ENCODE data around the gene MACF1. TPM values are rescaled to one million over a fixed set of nuclear protein-coding genes. Genes with fewer than 3 reads are reported as not detected.

Gene MACF1
- polyA plus RNA-seq, 10 donors, result 194 to 362 (median 246) TPM

- DNase-seq, result no peak
Measured at GRCh38 chr1:39295901-39296300, 91.4 kb downstream of the MACF1 start.

GRCh38 chr1:39297551-39297950 is 93.1 kb downstream of the MACF1 start:
- no peak for DNase-seq

DNA sequence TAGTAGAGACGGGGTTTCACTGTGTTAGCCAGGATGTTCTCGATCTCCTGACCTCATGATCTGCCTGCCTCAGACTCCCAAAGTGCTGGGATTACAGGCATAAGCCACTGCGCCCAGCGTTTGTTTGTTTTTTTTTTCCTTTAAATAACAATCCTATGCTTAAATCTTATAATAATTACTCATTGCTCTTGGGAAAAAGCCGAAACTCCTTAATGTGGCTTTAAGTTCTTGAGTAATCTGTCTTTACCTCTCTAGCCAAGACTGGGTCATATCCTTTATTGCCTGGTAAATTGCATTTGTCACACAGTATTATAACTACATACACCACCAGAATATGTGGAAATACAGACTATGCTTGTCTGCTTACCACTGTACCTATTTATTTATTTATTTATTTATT is 97.1 kb downstream of the MACF1 start:
- DNase-seq, result no peak

GRCh38 chr1:39305555-39305954 is 101.1 kb downstream of the MACF1 start:
- DNase-seq, result no peak

- no peak for DNase-seq
Measured at GRCh38 chr1:39310015-39310414, 105.5 kb downstream of the MACF1 start.

DNA sequence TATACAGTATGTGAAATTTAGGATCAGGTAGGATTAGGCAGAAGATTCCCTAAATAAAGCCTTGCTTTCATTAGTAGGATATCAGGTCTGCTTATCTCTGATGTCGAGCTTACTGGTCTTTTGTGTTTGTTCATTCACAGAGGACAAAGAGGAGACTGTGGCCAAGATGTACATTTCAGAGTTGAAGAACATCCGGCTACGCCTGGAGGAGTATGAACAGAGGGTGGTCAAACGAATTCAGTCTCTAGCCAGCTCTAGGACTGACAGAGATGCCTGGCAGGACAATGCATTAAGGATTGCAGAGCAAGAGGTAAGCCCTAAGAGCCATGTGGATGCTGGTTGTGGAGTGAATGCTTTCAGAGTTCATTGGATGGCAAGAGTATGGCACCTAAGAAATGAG is 106.2 kb downstream of the MACF1 start:
- DNase-seq, result no peak

- DNase-seq, result no peak
Measured at GRCh38 chr1:39317111-39317510, 112.6 kb downstream of the MACF1 start.

DNA sequence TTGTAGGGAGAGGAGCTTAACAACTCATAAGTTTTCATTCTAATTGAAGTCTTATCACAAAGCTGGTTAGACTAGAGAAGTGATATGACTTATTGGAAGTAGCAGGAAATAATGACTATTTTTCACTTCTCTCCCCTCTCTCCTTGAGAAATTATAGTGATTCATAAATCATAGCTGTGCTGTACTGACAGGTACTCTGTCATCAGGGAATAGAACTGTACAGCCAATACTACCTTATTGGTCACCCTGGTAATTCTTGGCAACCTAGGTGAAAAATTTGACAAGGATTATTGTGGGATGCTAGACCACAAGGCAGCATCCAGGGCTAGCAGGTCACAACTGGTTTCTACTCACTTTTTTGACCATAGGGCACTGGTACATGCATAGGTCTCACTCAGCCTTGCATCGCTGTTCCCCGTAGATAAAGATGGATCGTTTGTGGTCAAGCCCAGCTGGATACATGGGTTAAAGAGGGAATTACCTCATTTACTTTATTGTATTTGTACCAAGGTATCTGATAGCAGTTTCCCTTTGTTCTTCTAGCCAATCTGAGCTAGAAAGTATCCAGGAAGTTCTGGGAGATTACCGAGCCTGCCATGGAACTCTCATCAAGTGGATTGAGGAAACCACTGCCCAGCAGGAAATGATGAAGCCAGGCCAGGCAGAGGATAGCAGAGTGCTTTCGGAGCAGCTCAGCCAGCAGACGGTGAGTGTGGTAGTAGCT is 113.6 kb downstream of the MACF1 start:
- DNase-seq, result peak in 1 of 3 donors; percentile 33

- no peak for DNase-seq
Measured at GRCh38 chr1:39321979-39322378, 117.5 kb downstream of the MACF1 start.

- no peak for DNase-seq
Measured at GRCh38 chr1:39322431-39322830, 117.9 kb downstream of the MACF1 start.

DNA sequence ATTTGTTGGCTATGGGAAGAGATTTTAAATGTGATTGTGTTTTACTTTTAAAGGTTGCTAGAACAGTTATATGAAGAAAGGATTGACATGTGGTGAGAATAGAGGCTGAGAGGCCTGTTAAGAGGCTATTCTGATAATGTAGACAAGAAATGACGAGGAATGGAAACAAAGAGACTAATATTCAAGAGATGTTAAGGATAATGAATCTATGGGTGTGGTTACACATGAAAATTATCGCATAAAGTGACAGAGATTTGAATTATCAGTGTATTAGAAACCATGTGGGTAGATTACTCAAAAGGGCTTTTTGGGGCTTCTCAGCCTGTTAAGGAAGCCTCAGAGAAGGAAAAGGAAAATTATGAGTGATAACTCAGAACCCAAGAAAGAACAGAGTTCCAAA is 120.4 kb downstream of the MACF1 start:
- DNase-seq, result no peak

DNA sequence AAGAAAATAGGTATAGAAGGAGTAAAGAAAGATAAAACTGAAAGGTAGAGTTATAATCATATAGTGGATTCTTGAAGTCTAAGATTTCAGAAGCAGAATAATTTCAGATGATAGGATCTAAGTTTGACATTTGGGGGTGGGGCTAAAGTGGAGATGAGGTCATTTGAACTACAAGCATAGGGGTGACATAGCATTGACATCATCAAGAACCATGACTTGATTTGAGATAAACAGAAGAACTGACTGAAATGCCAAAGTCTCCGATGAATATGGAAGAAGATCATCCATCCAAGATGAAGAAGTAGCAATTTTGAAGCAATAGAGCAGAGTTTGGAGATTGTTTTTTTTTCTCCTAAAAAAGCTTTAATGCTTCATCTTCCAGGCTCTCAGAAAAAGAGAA is 122.3 kb downstream of the MACF1 start:
- DNase-seq, result no peak

DNA sequence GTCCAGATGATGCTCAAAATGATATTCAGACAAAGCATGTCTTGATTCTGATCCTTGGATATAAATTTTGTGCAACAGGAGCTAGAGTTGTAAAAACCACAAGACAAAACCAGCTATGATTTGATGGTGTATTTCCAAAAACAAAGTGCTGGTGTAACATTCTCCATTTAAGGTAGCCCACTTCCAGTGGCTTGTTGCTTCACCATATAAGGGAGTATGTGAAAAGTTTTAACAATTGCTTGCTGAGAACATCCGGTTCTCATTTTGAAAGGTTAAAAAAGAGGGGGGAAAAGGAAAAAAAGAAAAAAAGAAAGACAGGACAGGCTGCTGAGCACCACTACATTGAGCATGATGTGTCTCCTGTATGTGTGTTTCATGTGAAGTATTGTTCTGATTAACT is 123.6 kb downstream of the MACF1 start:
- DNase-seq, result no peak

- DNase-seq, result no peak
Measured at GRCh38 chr1:39328586-39329121, 124.2 kb downstream of the MACF1 start.

- DNase-seq, result no peak
Measured at GRCh38 chr1:39331647-39332046, 127.2 kb downstream of the MACF1 start.

DNA sequence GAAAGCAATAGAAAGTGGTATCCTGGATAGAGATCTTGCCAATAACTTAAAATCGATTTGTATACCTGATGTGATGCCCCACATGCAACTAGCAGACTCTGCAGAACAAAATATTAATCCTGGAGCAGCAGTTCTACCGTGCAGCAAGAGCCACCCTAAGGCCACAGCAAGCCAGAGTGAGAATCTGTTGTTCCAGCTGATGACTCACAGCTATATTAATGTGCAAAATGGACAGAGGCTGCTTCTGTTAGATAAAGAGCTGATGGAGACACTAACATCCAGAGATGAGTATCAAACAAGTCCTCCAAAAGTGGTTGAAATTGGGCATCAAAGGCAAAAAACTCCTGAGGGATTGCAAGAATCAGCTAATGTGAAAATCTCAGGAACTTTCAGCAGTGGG is 127.8 kb downstream of the MACF1 start:
- DNase-seq, result no peak

DNA sequence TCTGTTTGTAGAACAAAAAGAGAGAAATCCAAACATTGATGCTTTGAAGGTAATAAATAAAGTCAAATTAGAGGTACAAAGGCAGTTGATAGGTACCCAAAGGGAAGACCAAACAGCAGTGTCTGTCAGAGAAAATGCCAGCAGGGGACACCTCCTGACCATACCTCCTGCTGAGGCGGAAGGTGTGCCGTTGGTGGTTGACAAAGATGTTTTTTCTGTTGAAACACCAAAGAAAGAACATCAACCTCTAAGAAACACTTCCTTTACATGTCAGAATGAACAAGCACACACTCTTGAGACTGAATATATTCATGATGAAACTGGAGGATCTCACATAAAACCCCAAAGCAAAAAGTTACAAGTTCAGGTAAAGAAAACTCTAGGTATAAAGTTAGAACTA is 128.3 kb downstream of the MACF1 start:
- no peak for DNase-seq

DNA sequence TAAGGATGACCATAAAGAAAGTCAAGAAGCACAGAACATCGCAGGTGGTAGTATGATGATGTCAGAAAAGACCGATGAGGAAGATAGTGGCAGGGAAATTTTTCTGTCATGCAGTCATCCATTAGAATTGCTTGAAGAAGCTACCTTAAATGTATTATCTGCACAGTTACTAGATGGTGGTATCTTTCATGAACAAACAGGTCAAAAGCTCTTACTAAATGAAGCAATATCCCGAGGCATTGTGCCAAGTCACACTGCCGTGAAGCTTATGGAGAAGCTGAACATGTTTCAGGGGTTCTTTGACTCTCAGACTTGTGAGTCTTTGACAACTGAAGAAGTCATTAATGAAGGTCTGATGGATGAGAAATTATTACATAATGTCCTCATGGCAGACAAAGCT is 128.8 kb downstream of the MACF1 start:
- DNase-seq, result no peak

GRCh38 chr1:39335216-39335615 is 130.7 kb downstream of the MACF1 start:
- no peak for DNase-seq

DNA sequence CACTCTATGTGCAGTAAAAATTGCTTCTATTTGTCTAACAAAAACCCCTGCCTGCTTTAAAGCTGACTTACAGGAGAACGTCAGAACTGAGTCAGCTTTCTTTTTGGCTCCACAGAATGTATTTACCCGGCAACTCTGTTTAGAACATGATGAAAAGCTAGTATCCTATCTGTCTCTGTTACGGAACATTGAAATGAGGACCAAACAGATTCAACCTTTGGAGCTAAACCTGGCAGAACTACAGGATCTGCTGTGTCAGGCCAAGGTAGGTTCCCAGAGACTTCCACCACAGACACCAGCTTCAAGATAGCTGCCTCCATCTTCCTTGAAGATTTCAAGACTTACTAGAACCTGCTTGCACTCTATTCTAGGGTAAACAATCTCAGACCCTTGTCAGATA is 132.6 kb downstream of the MACF1 start:
- DNase-seq, result no peak

- DNase-seq, result no peak
Measured at GRCh38 chr1:39342776-39343175, 138.3 kb downstream of the MACF1 start.

- no peak for DNase-seq
Measured at GRCh38 chr1:39344394-39345154, 140.1 kb downstream of the MACF1 start.

- DNase-seq, result no peak
Measured at GRCh38 chr1:39346872-39347271, 142.4 kb downstream of the MACF1 start.

Measured in muscle of back (tissue), 11 donors.